Left hindlimb (tissue), 1 donor: ENCODE results near the gene TMEM120B.

Source experiments
- DNase-seq: peaks from one replicate; pipeline ENCODE4 v3.0.0-alpha.2; 2018

TMEM120B gene

DNA sequence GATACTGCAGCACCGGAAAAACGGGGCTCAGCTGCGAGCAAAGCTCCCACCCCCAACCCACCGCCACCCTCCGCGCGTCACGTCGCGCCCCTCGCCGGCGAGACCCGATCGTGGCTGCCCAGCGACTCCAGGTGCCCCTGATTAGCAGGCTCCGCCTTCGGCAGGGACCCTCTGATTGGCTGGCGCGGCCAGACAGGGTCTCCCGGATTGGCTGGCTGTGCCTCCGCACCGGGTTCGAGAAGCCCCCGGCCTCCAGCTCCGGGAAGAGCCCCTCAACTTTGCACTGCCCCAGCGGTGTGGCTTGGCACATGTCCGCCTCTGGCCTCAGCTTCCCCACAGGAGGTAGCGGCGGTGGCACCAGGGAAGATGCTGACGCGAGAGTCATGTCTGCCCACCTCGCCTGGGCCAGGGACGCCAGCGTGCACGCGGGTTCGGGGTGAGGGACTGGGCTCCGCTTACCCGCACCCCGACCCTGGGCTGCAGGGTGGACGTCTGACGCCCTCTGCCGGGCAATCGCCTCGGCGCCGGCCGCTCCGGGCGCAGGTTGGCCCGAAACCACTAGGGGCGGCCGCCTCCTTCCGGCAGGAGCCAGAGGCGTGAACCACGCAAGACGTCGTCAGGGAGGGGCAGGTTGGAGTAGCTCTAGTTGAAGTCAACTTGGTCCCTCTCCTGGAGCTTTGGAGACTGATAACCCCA lies 81.4 kb downstream of the TMEM120B start:
- peak; percentile 93 for DNase-seq

- DNase-seq: no peak
These were observed 82.0 kb downstream of the TMEM120B start for GRCh38 chr12:121794534-121795033.

DNA sequence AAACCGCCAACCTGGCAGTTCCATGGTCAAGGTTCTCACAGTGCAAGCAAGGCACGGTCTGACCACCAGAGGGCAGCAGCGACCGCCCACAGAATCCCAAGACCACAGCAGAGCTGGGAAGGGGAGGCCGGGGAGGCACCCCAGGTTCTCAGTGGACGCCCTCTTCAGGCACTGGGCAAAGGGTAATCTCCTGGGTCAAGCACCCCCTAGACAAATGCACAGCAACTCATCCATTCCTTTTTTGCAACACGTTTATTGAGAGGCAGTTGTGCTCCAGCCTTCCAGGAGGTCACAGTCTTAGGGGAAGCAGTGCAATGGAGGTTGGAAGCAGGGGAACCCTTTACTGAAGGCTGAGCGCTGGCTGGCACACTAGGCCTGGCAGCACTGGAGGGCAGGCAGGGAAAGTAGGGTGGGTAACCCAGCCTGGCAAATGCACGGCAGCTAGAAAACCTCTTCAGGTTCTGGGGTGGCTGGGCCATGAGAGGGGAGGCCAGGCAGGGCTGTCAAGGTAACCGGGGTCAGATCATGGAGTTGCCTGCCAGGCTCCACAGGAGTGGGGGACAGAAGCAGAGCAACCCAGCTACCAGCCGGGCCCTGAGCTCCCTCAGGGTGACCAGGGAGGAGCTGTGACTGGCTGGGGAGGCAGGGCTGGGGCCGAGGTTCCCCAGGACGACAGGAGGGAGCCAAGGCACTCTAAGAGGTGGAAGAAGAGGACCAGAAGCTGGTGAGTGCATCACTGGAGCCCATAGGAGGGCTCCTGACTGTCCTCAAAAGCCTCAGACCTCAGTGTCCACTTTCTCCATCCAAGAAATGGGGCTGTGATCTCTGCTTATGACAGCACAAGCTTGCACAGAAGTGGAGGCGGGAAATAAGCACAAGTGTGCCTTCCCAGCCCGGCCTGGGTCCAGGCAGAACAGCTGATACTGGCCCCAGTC lies 82.7 kb downstream of the TMEM120B start:
- peak; percentile 92 for DNase-seq

GRCh38 chr12:121796855-121797751 lies 84.6 kb downstream of the TMEM120B start:
- DNase-seq: peak; percentile 85

DNA sequence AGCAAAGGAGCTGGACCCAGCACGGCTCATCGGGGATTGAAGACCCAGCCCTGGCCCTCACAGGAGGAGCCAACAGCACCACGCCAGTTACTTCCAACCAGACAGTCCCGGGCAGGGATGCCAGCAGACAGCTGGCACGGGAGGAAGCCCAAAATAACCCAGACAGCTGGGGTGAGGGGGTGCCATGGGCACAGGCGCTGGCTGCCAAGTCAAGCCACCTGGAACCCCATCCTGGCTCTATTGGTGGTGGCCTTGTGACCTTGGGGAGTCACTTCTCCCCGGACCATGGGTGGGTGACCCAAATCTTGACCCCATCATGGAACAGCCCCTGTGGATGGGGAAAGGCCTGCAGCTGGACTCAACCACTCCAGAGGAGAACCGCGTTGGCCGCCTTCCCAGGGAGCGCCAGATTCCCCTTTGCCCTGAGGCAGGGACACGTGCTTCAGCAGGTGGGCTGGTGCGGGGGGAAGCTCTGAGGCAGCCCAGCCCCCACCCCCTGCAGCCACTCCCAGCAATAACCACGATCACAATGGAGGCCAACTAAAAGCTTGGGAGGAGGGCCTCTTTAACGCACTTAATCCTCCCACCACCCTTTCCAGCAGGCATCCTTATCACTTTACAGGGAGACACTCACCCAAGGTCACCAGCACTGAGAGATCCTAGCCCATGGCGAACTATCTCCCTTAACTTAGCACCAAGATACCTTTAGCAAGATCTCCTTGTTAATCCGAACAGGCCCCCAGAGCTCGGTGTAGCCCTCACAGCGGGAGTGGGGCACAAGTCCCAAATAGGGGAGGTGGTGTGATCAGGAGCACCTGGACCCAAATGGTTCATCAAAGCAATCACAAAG lies 85.6 kb downstream of the TMEM120B start:
- DNase-seq: peak; percentile 77

- no peak for DNase-seq
These were observed 86.2 kb downstream of the TMEM120B start for GRCh38 chr12:121798787-121799155.

GRCh38 chr12:121799156-121799841 lies 86.7 kb downstream of the TMEM120B start:
- DNase-seq: peak; percentile 76

DNA sequence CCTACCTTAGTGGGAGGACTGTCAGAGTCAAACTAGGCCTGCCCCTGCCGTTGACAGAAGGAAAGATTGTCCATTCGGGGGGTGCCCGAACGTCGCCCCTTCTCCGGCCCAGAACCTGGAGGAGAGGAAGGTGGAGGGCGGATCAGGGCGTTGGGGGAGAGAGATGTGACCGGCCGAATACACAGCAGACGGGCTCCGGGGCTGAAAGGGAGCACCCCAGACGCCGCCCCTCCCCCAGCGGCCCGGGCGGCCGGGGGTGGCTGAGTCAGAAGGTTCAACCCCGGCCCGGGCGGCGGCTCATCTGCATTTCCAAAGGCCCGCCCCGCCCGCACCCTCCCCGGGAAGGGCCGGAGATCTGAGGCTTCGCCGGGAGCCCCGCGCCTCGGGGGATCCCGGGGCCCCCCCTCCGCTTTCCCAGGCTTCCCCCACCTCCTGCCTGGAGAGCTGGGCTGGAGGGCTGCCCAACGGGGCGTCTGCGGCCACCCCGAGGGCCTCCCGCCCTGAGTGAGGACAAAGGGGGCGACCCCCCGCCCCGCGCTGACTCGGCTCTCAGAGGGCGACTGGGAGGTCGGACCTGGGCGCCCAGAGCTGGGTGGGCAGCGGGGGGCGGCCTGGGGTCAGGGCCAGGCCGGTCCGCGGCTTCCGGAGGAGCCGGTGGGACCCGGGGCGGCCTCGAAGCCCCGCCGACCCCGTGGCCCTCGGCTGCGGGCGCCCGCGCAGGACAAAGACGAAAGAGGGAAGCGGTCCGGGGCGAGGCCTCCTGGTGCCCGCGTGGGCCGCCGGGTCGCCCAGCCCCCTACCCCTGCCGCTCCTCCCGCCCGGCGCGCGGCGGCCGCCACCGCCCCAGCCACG lies 87.5 kb downstream of the TMEM120B start:
- DNase-seq: peak; percentile 89

DNA sequence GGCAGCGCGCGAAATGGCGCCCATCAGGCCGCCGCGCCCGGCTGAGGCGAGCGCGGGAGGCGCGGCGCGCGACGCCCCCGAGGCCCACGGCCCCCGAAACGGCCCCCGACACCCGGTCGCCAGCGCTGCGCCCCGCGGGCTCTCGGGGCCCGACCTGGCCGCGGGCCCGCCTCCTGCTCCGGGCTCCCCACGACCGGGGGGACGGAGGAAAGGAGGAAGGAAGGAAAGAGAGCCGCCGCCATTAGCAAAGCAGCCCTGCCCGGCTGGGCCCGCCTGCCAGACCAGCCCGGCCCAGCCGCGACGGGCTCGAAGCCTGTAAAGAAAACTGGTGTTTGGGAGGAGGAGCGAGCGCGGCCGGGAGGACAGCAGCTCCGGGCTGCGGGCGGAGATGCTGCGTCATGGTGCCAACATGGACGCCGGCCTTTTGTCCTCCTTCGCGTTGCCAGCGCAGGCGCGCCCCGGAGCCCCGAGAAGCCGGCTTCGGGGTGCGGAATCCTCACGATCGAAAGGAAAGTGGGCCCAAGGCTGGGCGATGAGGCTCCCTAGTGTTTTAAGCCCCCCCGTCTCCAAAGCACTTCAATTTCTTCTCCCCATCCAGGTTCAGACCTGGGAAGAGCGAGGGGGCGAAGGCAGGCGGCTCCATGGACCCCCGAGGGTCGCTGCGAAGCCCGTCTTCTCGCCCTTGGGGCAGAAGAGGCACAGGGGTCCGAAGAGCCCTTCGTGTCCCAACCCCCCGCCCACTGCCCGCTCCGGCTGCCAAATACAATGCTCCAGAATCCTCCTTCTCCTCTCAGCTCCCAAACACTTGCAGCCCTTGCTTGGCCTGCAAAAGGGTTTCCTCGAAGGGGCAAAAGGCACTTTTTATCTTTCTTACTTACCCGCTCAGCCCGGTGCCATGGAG lies 88.4 kb downstream of the TMEM120B start:
- peak; percentile 81 for DNase-seq

DNA sequence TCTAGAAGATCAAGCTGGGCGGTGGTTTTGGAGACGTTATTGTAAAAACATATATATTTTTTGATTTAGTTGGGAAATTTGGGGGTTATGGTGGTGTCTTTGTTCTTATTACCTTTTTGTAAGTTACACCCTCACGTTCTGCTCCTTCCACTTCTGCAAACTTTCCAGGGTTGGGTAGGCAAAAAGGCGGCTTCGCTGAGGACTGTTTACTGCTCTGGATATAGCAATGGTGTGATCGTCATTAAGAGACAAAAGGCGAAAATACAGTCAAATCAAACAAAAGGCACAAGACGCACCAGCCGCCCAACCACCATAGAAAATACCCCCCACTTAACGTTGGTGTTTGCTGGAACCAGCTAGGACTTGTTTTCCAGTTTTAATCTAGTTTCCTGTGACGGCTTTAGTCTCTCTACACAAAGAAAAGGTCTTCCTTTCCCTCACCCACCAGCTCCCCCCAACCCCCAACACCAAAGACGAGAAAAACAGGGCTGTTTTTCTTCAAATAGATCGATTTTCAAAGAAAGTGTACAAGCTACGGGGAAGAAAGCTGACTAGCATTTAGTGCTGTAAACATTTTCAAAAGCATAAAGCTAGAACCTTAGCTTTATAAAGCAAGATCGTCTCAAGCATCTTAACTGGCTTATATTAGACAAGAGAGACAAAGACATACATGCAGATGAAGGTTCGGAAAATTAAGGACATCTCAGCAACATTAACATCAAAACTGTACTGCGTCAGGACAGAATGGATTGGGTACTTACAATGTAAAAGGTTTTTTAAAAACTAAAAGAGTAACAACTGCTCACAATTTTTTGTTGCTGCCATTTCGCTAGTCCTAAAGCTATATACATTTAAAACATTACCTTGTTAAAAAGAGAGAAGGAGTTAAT lies 89.3 kb downstream of the TMEM120B start:
- no peak for DNase-seq

- no peak for DNase-seq
These were observed 89.9 kb downstream of the TMEM120B start for GRCh38 chr12:121802485-121802842.

DNA sequence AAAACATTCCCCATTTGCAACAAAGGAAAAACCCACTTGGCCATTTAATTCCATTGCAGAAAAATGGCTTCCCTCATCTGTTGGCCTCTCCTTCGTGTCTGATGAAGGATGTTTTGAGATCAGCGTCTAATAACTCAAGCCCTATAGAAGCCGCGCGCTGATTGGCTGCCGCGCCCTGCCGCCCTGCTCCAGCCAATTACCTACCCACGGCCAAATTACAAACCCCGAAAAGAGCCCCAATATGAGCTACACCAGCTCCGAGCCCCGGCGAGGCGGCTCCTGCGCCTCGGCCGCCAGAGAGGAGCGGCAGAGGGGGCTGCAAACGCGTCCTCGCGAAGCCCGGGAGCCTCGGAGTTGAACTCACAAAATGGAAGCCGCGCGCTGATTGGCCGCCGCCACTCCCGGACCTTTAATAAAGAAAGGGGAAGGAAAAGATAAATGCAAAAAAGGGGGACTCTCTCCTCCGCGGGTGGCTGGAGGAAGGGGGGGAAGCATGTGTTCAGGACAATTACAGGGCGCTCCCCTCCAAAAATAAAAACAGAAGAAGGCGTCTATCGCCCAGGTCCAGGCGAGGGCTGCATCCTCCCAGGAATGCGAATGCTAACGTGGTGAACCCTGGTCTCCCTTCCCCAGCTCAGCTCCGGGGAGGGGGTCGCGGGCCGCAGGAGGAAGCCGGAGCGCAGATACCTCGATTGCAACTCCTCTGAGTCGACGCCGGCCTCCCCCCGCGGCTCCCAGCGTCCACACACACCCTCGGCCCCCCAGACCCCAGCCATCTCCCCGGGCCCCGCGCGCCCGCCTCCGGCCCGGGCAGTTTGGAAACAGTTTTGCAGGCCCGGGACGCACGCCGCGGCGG lies 90.5 kb downstream of the TMEM120B start:
- DNase-seq: peak; percentile 96

- DNase-seq: no peak
These were observed 91.4 kb downstream of the TMEM120B start, which contains the start of gene SETD1B for GRCh38 chr12:121803861-121804416. Gene SETD1B, plus strand, starts transcription at chr12:121804009. Its CDS starts 729 bp downstream, at chr12:121804738.

DNA sequence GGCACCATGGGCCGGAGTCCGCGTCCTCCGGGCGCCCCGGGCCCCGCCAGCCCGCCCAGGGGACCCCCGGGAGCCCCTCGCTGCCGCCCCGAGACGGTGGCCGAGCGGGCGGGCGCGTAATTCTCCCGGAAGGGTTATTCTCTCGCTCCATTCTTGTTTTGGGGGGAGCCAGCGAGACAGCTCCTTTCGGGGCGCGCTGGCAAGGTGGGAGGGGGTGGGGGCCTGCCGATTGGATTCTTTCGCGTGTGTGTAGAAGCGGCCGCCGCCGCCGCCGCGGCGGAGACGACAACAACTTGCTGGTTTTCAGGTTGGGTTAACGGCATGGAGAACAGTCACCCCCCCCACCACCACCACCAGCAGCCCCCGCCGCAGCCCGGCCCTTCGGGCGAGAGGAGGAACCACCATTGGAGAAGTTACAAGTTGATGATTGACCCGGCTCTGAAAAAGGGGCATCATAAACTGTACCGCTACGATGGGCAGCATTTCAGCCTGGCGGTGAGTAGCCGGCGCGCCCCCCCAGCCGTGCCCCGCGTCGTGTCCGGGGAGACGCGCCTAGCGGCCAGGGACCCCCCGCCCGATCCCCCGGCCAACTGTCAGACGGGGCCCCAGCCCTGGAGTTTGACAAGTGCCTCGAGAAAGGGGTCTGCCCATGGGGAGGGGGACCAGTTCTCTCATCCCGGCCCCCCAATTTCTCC lies 92.0 kb downstream of the TMEM120B start:
- DNase-seq: no peak

DNA sequence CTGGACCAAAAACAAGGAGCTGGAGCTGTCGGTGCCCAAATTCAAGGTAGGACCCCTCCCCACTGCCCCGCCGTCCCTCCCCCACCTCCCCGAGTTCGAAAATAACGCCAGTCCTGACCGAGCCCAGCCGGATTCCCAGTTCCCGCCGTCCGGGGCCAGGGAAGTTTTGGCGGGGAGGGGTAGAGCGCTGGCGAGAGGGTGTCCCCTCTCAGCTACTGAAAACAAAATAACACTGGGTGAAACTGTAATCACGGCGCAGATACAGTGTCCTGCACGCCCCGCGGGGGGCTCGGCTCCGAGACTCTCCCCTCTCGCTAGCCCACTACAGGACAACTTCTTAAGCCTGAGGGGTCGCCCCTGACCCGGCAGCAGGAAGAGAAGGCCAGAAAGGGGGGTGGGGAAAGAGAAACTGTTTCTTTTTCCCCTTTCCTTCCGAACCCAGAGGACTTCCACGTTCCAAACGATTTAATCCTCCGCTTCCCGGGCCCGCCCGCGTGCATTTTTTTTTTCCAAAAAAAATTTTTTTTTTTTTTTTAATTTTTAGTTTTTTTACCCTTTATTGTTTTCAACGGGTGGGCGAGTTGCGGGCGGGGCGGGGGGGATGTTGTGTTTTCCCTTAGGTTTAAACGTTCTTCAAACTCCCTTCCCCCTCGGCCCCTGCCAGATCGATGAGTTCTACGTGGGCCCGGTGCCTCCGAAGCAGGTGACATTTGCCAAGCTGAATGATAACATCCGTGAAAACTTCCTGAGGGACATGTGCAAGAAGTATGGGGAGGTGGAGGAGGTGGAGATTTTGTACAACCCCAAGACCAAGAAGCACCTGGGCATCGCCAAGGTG lies 92.8 kb downstream of the TMEM120B start:
- no peak for DNase-seq
